MM.1S (cell line): Measurements from ENCODE around the gene ITGB3BP.

Source experiments
- EZH2 ChIP-seq: fragments of 300-600 bp; sonication (generic); optimal IDR thresholded peaks from 2 replicates; pipeline ENCODE3; 2017; ENCODE audit warnings: low read depth, mild to moderate bottlenecking, antibody characterized with exemption, low read length, mixed read lengths
- EZH2phosphoT487 ChIP-seq: fragments of 300-600 bp; sonication (generic); IDR thresholded peaks from 2 replicates; pipeline ENCODE4 v1.6.1; 2018; ENCODE audit warnings: antibody characterized with exemption, low read length
- TF ChIP-seq, protein P1 (sequence below): fragments of 300-600 bp; sonication (generic); IDR thresholded peaks from 2 replicates; pipeline ENCODE4 v1.5.1; 2016; ENCODE audit warnings: antibody characterized with exemption, low read length, mixed read lengths

DNA sequence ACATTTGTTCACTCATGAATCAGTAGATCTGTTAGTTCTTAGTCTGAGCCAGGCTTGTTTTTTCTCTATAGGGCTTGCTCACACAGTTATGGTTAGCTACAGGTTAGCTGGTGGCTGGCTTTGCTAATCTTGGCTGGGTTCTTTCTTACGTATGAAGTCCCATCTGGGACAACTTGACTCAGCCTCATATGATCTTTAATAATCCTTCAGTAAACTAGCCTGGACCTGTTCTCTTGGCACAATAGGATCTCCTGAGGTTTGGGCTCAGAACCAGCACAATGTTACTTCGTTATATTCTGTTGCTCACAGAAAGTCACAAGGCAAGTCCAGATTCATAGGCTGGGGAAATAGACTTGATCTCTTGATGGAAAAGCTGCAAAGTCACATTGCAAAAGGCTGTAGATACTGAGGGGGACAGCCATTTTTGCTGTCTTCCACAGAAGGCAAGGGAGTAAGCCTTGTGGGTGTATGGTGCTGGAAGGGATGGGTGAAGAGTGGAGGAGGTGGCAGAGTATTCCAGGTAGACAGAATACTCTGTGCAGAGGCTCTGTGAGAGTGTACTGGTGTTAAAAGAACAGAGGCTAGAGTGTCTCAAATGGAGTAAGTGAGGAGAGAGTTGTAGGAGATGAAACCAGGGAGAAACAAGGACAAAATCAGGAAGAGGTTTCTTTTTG is 24.7 kb upstream of the ITGB3BP start:
- TF ChIP-seq, protein P1, sequence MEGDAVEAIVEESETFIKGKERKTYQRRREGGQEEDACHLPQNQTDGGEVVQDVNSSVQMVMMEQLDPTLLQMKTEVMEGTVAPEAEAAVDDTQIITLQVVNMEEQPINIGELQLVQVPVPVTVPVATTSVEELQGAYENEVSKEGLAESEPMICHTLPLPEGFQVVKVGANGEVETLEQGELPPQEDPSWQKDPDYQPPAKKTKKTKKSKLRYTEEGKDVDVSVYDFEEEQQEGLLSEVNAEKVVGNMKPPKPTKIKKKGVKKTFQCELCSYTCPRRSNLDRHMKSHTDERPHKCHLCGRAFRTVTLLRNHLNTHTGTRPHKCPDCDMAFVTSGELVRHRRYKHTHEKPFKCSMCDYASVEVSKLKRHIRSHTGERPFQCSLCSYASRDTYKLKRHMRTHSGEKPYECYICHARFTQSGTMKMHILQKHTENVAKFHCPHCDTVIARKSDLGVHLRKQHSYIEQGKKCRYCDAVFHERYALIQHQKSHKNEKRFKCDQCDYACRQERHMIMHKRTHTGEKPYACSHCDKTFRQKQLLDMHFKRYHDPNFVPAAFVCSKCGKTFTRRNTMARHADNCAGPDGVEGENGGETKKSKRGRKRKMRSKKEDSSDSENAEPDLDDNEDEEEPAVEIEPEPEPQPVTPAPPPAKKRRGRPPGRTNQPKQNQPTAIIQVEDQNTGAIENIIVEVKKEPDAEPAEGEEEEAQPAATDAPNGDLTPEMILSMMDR = no peak
- TF ChIP-seq EZH2 (no peak), EZH2phosphoT487 (no peak)
